Esophagus (tissue), 2 donors: ENCODE data around the gene ZZZ3. TPM values are rescaled to one million over a fixed set of nuclear protein-coding genes. Genes with fewer than 3 reads are reported as not detected.

ENCODE experiments used
- polyA plus RNA-seq, 2 donors: library from polyadenylated mRNA; stranded (reverse); fragments of 200-250 nt; gene quantifications; one replicate each; pipeline ENCODE4 v1.2.3, GENCODE V29; 2013
- donor health status: healthy with polysubstance abuse.
- donor health status: Bipolar disorder and iron deficiency.

Gene ZZZ3
- polyA plus RNA-seq, 2 donors, result 7.2 to 7.8 TPM

Other genes starting within 250 kb of the ZZZ3 start
- 10 to 100 TPM; 14.3 to 15.7 TPM for gene USP33, start 77.2 kb upstream of the ZZZ3 start, polyA plus RNA-seq
- 1 to 10 TPM; 1.0 to 1.9 TPM for gene MIGA1, start 97.0 kb upstream of the ZZZ3 start, polyA plus RNA-seq
- gene NEXN, start 206.0 kb upstream of the ZZZ3 start, polyA plus RNA-seq, result 10 to 100 TPM; 10.9 to 16.2 TPM